Breast epithelium (tissue), 4 donors: ENCODE measurements around the gene RPN2. TPM values are rescaled to one million over a fixed set of nuclear protein-coding genes. Genes with fewer than 3 reads are reported as not detected.
"Not testable (repeated sequence)": the region's sequence is repeated elsewhere in the genome, so short reads cannot be mapped to it uniquely, and the experiment has no call there.

Experiments
- DNase-seq, 2 donors: peaks; one replicate each; pipeline ENCODE4 v3.0.0-alpha.2; 2019; ENCODE audit warnings: low spot score in 2 of 2
- H3K27ac ChIP-seq, 2 donors: fragments of 200-600 bp; sonication (generic) in 1 of 2; one replicate each; pipeline ENCODE4 v1.5.1; 2016 to 2019; ENCODE audit warnings: mild to moderate bottlenecking in 1 of 2
- H3K27me3 ChIP-seq, 2 donors: fragments of 200-600 bp; sonication (generic) in 1 of 2; one replicate each; pipeline versions ENCODE4 v1.5.1 to v1.6.0; 2017 to 2019; ENCODE audit warnings: control low read depth in 1 of 2, mild to moderate bottlenecking in 1 of 2
- H3K36me3 ChIP-seq: fragments of 200-600 bp; one replicate; pipeline ENCODE4 v1.5.1; 2019
- H3K4me1 ChIP-seq, 2 donors: fragments of 200-600 bp; sonication (generic); one replicate each; pipeline ENCODE4 v1.5.1; 2016 to 2019; ENCODE audit warnings: control low read depth in 1 of 2
- H3K4me3 ChIP-seq, 3 donors: fragments of 200-600 bp; sonication (generic); 1 replicate in 2 of 3; 2 replicates in 1 of 3; pipeline ENCODE4 v1.5.1; 2016 to 2019; ENCODE audit warnings: mild to moderate bottlenecking in 3 of 3, moderate library complexity in 2 of 3
- H3K9me3 ChIP-seq, 2 donors: fragments of 200-600 bp; sonication (generic) in 1 of 2; one replicate each; pipeline ENCODE4 v1.5.1; 2016 to 2019; ENCODE audit warnings: control low read depth in 1 of 2
- CTCF ChIP-seq, 3 donors: fragments of 450-650 bp; IDR thresholded peaks; one replicate each; pipeline ENCODE4 v1.5.1; 2016 to 2017; ENCODE audit warnings: antibody characterized with exemption in 3 of 3, mild to moderate bottlenecking in 3 of 3, moderate library complexity in 3 of 3
- POLR2A ChIP-seq: fragments of 450-650 bp; IDR thresholded peaks from one replicate; pipeline ENCODE4 v1.6.1; 2016; ENCODE audit warnings: antibody characterized with exemption, mild to moderate bottlenecking, moderate library complexity
- POLR2AphosphoS5 ChIP-seq, 3 donors: sonication (generic); formaldehyde crosslinking; IDR thresholded peaks; one replicate each; pipeline ENCODE4 v1.6.1; 2017; ENCODE audit warnings: antibody characterized with exemption in 3 of 3
- intact Hi-C: fragments of 100-400 bp; cut with DNase I; formaldehyde crosslinking; loops from one replicate; pipeline ENCODE4 v1.15.1; 2023; ENCODE audit warnings: low total_unique reads
- total RNA-seq, 3 donors: library from RNA; depleted of rRNA; stranded (reverse); fragments of >200 nt; gene quantifications; one replicate each; pipeline ENCODE4 v1.1.0, GENCODE V29; 2016

Gene RPN2
- total RNA-seq, 3 donors from 2014 or later, result 108 to 161 (median 154) TPM

- Histone ChIP-seq H3K36me3 (no peaks in the 10 kb centered on the region), H3K27ac (no peak overlapping the region), H3K4me1 (no peaks in the 10 kb centered on the region), H3K9me3 (no peaks in the 10 kb centered on the region), H3K4me3 (no peak overlapping the region), H3K27me3 (no peaks in the 10 kb centered on the region)
- no peak for TF ChIP-seq POLR2AphosphoS5 (IDR thresholded peaks at IDR 0.05)
- TF ChIP-seq CTCF (IDR thresholded peaks at IDR 0.05), result no peak
- no peak for TF ChIP-seq POLR2A
- DNase-seq, result no peak
- intact Hi-C loops, result no loop called here
Measured at GRCh38 chr20:37144856-37145404, 34.2 kb upstream of the RPN2 start.

GRCh38 chr20:37147250-37147649 lies 31.9 kb upstream of the RPN2 start:
- Histone ChIP-seq H3K4me3 (no peak overlapping the region), H3K9me3 (no peaks in the 10 kb centered on the region), H3K36me3 (no peaks in the 10 kb centered on the region), H3K27ac (no peak overlapping the region), H3K4me1 (no peaks in the 10 kb centered on the region), H3K27me3 (no peaks in the 10 kb centered on the region)
- TF ChIP-seq CTCF (IDR thresholded peaks at IDR 0.05) (no peak), POLR2A (no peak), POLR2AphosphoS5 (IDR thresholded peaks at IDR 0.05) (no peak)
- intact Hi-C loops, result no loop called here
- DNase-seq, result no peak

- intact Hi-C loops, DNase-seq, H3K27me3 ChIP-seq, H3K9me3 ChIP-seq, H3K36me3 ChIP-seq, H3K4me3 ChIP-seq, H3K27ac ChIP-seq, H3K4me1 ChIP-seq: not testable (repeated sequence)
Measured at GRCh38 chr20:37150864-37151263, 28.3 kb upstream of the RPN2 start.

GRCh38 chr20:37151529-37151928 lies 27.6 kb upstream of the RPN2 start:
- Histone ChIP-seq H3K27me3 (no peaks in the 10 kb centered on the region), H3K4me1 (no peaks in the 10 kb centered on the region), H3K36me3 (no peaks in the 10 kb centered on the region), H3K4me3 (no peak overlapping the region), H3K27ac (no peak overlapping the region), H3K9me3 (no peaks in the 10 kb centered on the region)
- no peak for TF ChIP-seq CTCF (IDR thresholded peaks at IDR 0.05)
- TF ChIP-seq POLR2A, result no peak
- TF ChIP-seq POLR2AphosphoS5 (IDR thresholded peaks at IDR 0.05), result no peak
- no peak for DNase-seq
- intact Hi-C loops, result no loop called here

- Histone ChIP-seq H3K36me3 (no peaks in the 10 kb centered on the region), H3K27me3 (no peaks in the 10 kb centered on the region), H3K9me3 (no peaks in the 10 kb centered on the region), H3K4me1 (no peaks in the 10 kb centered on the region), H3K27ac (no peak overlapping the region), H3K4me3 (no peak overlapping the region)
- TF ChIP-seq POLR2AphosphoS5 (IDR thresholded peaks at IDR 0.05), result no peak
- no peak for TF ChIP-seq CTCF (IDR thresholded peaks at IDR 0.05)
- no peak for TF ChIP-seq POLR2A
- intact Hi-C loops, result no loop called here
- DNase-seq, result no peak
Measured at GRCh38 chr20:37152284-37152683, 26.8 kb upstream of the RPN2 start.
